SK-N-SH treated with all-trans-retinoic acid at 6 μM for 48 hours (cell line): ENCODE results near the gene KIF18B.

Experiments
- ATAC-seq: fragments of 200-7000 bp; cut with Tn5 transposase; 3 replicates; pipeline ENCODE4 v1.9.1; 2020; ENCODE audit warnings: mild to moderate bottlenecking, moderate library complexity
- ARNTL ChIP-seq: fragments of 450-650 bp; formaldehyde crosslinking; IDR thresholded peaks from 2 replicates; pipeline ENCODE4 v1.5.0; 2020; ENCODE audit warnings: low read depth, mild to moderate bottlenecking, moderate library complexity, borderline replicate concordance
- BACH2 ChIP-seq: fragments of 250-450 bp; sonication (Bioruptor Pico); IDR thresholded peaks from 2 replicates; pipeline ENCODE4 v1.9.0; 2021; ENCODE audit warnings: mild to moderate bottlenecking, borderline replicate concordance
- CSDC2 ChIP-seq: fragments of 250-450 bp; sonication (Bioruptor Pico); IDR thresholded peaks from 2 replicates; pipeline ENCODE4 v1.5.0; 2020; ENCODE audit warnings: mild to moderate bottlenecking, moderate library complexity
- GLIS3 ChIP-seq: fragments of 250-450 bp; sonication (Bioruptor Pico); IDR thresholded peaks from 2 replicates; pipeline ENCODE4 v1.5.0; 2020; ENCODE audit warnings: mild to moderate bottlenecking, moderate library complexity
- ISL1 ChIP-seq: fragments of 250-450 bp; sonication (Bioruptor Pico); IDR thresholded peaks from 2 replicates; pipeline ENCODE4 v2.1.2; 2022; ENCODE audit warnings: mild to moderate bottlenecking, moderate library complexity
- OSR1 ChIP-seq: fragments of 250-450 bp; sonication (Bioruptor Pico); IDR thresholded peaks from 2 replicates; pipeline ENCODE4 v1.8.0; 2022; ENCODE audit warnings: moderate library complexity, mild to moderate bottlenecking, inconsistent platforms
- PPARA ChIP-seq: fragments of 250-450 bp; sonication (Bioruptor Pico); IDR thresholded peaks from 2 replicates; pipeline ENCODE4 v1.5.0; 2020; ENCODE audit warnings: mild to moderate bottlenecking, borderline replicate concordance
- RARB ChIP-seq: fragments of 250-450 bp; sonication (Bioruptor Pico); IDR thresholded peaks from 2 replicates; pipeline ENCODE4 v1.8.0; 2021; ENCODE audit warnings: mild to moderate bottlenecking, moderate library complexity
- SNAI2 ChIP-seq: fragments of 250-450 bp; sonication (Bioruptor Pico); IDR thresholded peaks from 2 replicates; pipeline ENCODE4 v1.5.0; 2020; ENCODE audit warnings: mild to moderate bottlenecking, moderate library complexity
- TCF4 ChIP-seq: fragments of 250-450 bp; sonication (Bioruptor Pico); IDR thresholded peaks from 2 replicates; pipeline ENCODE4 v1.8.0; 2021; ENCODE audit warnings: mild to moderate bottlenecking, moderate library complexity, borderline replicate concordance
- TOX ChIP-seq: fragments of 250-450 bp; sonication (Bioruptor Pico); IDR thresholded peaks from 2 replicates; pipeline ENCODE4 v1.8.0; 2021; ENCODE audit warnings: mild to moderate bottlenecking, moderate library complexity, borderline replicate concordance
- ZC3H10 ChIP-seq: fragments of 250-450 bp; sonication (Bioruptor Pico); IDR thresholded peaks from 2 replicates; pipeline ENCODE4 v1.5.1; 2021; ENCODE audit warnings: mild to moderate bottlenecking, moderate library complexity
- ZFP30 ChIP-seq: fragments of 450-650 bp; formaldehyde crosslinking; IDR thresholded peaks from 2 replicates; pipeline ENCODE4 v1.5.0; 2022; ENCODE audit warnings: mild to moderate bottlenecking, moderate library complexity
- ZNF565 ChIP-seq: fragments of 450-650 bp; formaldehyde crosslinking; conservative IDR thresholded peaks from 2 replicates; pipeline ENCODE4 v1.5.0; 2020; ENCODE audit warnings: low read depth, mild to moderate bottlenecking, moderate library complexity
- ZNF70 ChIP-seq: fragments of 450-650 bp; formaldehyde crosslinking; IDR thresholded peaks from 2 replicates; pipeline ENCODE4 v1.5.0; 2020; ENCODE audit warnings: mild to moderate bottlenecking, moderate library complexity
- ZNF8 ChIP-seq: fragments of 450-650 bp; formaldehyde crosslinking; IDR thresholded peaks from 2 replicates; pipeline ENCODE4 v1.5.0; 2020; ENCODE audit warnings: mild to moderate bottlenecking, moderate library complexity
- TF ChIP-seq, protein P1 (sequence below): fragments of 250-450 bp; sonication (Bioruptor Pico); IDR thresholded peaks from 2 replicates; pipeline ENCODE4 v1.5.1; 2021; ENCODE audit warnings: mild to moderate bottlenecking, moderate library complexity
- TF ChIP-seq, protein P2 (sequence below): fragments of 250-450 bp; sonication (Bioruptor Pico); IDR thresholded peaks from 2 replicates; pipeline ENCODE4 v1.5.1; 2020; ENCODE audit warnings: low read depth, mild to moderate bottlenecking, moderate library complexity
- TF ChIP-seq, protein P3 (sequence below): fragments of 250-450 bp; sonication (Bioruptor Pico); IDR thresholded peaks from 2 replicates; pipeline ENCODE4 v1.5.0; 2020; ENCODE audit warnings: mild to moderate bottlenecking, moderate library complexity
- TF ChIP-seq, protein P4 (sequence below): fragments of 250-450 bp; sonication (Bioruptor Pico); IDR thresholded peaks from 2 replicates; pipeline ENCODE4 v1.8.0; 2021; ENCODE audit warnings: low read depth, mild to moderate bottlenecking, moderate library complexity, borderline replicate concordance
- TF ChIP-seq, protein P5 (sequence below): fragments of 250-450 bp; sonication (Bioruptor Pico); IDR thresholded peaks from 2 replicates; pipeline ENCODE4 v1.8.0; 2020; ENCODE audit warnings: mild to moderate bottlenecking, moderate library complexity, borderline replicate concordance

The KIF18B gene

DNA sequence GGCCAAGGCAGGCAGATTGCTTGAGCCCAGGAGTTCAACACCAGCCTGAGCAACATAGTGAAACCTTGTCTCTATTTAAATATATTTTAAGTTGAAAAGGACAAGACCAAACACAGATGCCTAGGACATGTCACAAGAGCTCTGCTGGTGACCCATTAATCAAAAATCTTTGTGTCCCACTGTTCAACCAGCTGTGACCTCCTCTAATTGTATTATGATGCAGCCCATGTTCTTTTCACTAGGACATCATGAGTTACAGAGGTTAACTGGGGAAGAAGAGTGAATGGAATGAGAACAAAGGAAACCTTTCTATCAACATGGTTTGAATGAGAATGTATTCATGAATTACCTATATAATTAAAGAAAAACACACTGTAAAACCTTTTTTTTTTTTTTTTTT is 55.3 kb downstream of the KIF18B start (continued):
- TF ChIP-seq, protein P1, sequence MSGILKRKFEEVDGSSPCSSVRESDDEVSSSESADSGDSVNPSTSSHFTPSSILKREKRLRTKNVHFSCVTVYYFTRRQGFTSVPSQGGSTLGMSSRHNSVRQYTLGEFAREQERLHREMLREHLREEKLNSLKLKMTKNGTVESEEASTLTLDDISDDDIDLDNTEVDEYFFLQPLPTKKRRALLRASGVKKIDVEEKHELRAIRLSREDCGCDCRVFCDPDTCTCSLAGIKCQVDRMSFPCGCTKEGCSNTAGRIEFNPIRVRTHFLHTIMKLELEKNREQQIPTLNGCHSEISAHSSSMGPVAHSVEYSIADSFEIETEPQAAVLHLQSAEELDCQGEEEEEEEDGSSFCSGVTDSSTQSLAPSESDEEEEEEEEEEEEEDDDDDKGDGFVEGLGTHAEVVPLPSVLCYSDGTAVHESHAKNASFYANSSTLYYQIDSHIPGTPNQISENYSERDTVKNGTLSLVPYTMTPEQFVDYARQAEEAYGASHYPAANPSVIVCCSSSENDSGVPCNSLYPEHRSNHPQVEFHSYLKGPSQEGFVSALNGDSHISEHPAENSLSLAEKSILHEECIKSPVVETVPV = no peak
- TF ChIP-seq RARB (CRISPR knock-in tag) (no peak), OSR1 (CRISPR knock-in tag) (no peak)
- TF ChIP-seq, all 23 proteins: peak for 0

DNA sequence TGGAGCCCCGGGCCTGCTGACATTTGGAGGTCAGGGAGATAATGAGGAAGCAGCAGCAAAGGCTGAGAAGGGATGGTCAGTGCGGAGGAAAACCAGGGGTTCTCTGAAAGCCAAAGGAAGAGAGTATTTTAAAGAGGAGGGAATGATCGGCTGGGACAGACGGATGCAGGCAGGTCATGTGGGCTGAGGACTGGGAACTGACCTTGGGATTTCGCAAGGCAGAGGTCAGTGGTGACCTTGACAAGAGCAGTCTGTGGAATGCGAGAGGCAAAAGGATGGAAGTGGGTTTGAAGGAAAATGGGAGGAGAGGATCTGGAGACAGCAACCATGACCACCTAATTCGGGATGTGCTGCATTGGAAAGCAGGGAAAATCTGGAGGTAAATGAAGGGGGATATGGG is 58.6 kb downstream of the KIF18B start:
- TF ChIP-seq ZNF8 (CRISPR knock-in tag) (no peak), CSDC2 (CRISPR knock-in tag) (no peak), ZNF565 (CRISPR knock-in tag) (no peak)
- TF ChIP-seq, protein P2, sequence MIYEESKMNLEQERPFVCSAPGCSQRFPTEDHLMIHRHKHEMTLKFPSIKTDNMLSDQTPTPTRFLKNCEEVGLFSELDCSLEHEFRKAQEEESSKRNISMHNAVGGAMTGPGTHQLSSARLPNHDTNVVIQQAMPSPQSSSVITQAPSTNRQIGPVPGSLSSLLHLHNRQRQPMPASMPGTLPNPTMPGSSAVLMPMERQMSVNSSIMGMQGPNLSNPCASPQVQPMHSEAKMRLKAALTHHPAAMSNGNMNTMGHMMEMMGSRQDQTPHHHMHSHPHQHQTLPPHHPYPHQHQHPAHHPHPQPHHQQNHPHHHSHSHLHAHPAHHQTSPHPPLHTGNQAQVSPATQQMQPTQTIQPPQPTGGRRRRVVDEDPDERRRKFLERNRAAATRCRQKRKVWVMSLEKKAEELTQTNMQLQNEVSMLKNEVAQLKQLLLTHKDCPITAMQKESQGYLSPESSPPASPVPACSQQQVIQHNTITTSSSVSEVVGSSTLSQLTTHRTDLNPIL (CRISPR knock-in tag) = no peak
- TF ChIP-seq, protein P3, sequence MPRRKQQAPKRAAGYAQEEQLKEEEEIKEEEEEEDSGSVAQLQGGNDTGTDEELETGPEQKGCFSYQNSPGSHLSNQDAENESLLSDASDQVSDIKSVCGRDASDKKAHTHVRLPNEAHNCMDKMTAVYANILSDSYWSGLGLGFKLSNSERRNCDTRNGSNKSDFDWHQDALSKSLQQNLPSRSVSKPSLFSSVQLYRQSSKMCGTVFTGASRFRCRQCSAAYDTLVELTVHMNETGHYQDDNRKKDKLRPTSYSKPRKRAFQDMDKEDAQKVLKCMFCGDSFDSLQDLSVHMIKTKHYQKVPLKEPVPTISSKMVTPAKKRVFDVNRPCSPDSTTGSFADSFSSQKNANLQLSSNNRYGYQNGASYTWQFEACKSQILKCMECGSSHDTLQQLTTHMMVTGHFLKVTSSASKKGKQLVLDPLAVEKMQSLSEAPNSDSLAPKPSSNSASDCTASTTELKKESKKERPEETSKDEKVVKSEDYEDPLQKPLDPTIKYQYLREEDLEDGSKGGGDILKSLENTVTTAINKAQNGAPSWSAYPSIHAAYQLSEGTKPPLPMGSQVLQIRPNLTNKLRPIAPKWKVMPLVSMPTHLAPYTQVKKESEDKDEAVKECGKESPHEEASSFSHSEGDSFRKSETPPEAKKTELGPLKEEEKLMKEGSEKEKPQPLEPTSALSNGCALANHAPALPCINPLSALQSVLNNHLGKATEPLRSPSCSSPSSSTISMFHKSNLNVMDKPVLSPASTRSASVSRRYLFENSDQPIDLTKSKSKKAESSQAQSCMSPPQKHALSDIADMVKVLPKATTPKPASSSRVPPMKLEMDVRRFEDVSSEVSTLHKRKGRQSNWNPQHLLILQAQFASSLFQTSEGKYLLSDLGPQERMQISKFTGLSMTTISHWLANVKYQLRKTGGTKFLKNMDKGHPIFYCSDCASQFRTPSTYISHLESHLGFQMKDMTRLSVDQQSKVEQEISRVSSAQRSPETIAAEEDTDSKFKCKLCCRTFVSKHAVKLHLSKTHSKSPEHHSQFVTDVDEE (CRISPR knock-in tag) = no peak
- no peak for ATAC-seq

DNA sequence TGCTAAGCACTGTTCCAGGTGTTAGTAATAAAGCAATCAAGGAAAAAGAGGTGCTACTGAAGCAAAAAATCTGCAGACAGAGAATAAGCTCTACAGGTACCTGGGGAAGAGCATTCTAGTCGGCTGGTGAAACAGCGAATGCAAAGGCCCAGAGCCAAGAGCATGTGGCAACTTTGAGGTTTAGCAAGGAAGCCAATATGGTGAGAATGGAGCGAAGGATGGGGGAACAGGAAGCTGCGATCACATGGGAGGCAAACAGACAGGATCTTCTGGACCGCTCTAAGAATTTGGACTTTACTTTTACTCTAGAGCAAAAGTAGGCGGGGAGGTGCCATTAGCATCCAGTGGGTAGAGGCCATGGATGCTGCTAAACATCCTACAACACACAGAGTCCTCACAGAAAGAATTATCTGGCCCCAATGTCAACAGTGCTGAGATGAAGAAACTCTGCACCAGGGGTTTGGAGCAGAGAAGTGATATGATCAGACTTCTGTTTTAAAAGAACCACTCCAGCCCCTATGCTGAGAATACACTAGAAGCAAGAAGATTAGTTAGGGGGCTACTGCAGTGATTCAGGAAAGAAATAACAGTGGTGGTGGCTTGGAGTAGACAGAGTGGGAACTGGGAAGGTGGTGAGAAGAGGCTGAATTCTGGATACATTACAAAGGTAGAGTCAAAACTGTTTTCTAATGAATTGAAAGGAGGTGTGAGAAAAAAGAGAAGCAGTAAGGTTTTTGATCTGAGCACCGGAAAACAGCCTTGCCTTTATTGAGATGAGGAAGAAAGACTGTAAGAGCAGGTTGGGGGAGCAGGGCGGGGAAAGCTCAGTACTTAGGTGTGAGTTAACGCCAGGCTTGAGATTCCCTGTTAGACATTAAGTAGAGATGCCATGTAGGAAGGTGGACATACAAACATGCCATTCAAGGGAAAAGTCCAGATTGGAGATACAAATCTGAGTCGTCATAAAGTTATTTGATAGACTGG is 59.3 kb downstream of the KIF18B start:
- TF ChIP-seq GLIS3 (CRISPR knock-in tag) (no peak), SNAI2 (CRISPR knock-in tag) (no peak), ZFP30 (CRISPR knock-in tag) (no peak), ZNF565 (CRISPR knock-in tag) (no peak), TOX (no peak), RARB (CRISPR knock-in tag) (no peak), PPARA (no peak), TCF4 (CRISPR knock-in tag) (no peak), ZC3H10 (no peak), BACH2 (CRISPR knock-in tag) (no peak), ARNTL (CRISPR knock-in tag) (no peak), CSDC2 (CRISPR knock-in tag) (no peak), ISL1 (CRISPR knock-in tag) (no peak), ZNF70 (CRISPR knock-in tag) (no peak), ZNF8 (CRISPR knock-in tag) (no peak)
- TF ChIP-seq, protein P3 (CRISPR knock-in tag) = no peak
- TF ChIP-seq, protein P4, sequence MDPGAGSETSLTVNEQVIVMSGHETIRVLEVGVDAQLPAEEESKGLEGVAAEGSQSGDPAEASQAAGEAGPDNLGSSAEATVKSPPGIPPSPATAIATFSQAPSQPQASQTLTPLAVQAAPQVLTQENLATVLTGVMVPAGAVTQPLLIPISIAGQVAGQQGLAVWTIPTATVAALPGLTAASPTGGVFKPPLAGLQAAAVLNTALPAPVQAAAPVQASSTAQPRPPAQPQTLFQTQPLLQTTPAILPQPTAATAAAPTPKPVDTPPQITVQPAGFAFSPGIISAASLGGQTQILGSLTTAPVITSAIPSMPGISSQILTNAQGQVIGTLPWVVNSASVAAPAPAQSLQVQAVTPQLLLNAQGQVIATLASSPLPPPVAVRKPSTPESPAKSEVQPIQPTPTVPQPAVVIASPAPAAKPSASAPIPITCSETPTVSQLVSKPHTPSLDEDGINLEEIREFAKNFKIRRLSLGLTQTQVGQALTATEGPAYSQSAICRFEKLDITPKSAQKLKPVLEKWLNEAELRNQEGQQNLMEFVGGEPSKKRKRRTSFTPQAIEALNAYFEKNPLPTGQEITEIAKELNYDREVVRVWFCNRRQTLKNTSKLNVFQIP (CRISPR knock-in tag) = no peak
- TF ChIP-seq, protein P2 (CRISPR knock-in tag) = no peak
- TF ChIP-seq, protein P5, sequence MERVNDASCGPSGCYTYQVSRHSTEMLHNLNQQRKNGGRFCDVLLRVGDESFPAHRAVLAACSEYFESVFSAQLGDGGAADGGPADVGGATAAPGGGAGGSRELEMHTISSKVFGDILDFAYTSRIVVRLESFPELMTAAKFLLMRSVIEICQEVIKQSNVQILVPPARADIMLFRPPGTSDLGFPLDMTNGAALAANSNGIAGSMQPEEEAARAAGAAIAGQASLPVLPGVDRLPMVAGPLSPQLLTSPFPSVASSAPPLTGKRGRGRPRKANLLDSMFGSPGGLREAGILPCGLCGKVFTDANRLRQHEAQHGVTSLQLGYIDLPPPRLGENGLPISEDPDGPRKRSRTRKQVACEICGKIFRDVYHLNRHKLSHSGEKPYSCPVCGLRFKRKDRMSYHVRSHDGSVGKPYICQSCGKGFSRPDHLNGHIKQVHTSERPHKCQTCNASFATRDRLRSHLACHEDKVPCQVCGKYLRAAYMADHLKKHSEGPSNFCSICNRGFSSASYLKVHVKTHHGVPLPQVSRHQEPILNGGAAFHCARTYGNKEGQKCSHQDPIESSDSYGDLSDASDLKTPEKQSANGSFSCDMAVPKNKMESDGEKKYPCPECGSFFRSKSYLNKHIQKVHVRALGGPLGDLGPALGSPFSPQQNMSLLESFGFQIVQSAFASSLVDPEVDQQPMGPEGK (CRISPR knock-in tag) = no peak
- TF ChIP-seq, protein P1 = no peak
- ATAC-seq = no peak
